Neural crest cell (in vitro differentiated cells): ENCODE results near the gene IGSF9B. TPM values are rescaled to one million over a fixed set of nuclear protein-coding genes. Genes with fewer than 3 reads are reported as not detected.
A peak's percentile ranks its signal among the peaks of the same experiment; 100 is the strongest.

Source experiments
- DNase-seq: peaks from one replicate; pipeline ENCODE4 v3.0.0; 2021; ENCODE audit warnings: low read depth, mixed read lengths, low spot score
- H3K27ac Mint-ChIP-seq: one replicate; pipeline ENCODE4 v1.8.0; 2021; ENCODE audit warnings: mild to moderate bottlenecking, mixed read lengths; ENCODE audit not compliant: unreplicated experiment
- H3K27me3 Mint-ChIP-seq: 2 replicates; pipeline ENCODE4 v1.8.0; 2021; ENCODE audit warnings: low read depth, mild to moderate bottlenecking, mixed read lengths
- H3K36me3 Mint-ChIP-seq: 2 replicates; pipeline ENCODE4 v1.8.0; 2021; ENCODE audit warnings: low read depth, mild to moderate bottlenecking, mixed read lengths
- H3K4me1 Mint-ChIP-seq: 2 replicates; pipeline ENCODE4 v1.8.0; 2021; ENCODE audit warnings: mixed read lengths
- H3K4me3 Mint-ChIP-seq: one replicate; pipeline ENCODE4 v1.8.0; 2021; ENCODE audit warnings: mild to moderate bottlenecking, mixed read lengths
- H3K9me3 Mint-ChIP-seq: 2 replicates; pipeline ENCODE4 v1.8.0; 2021; ENCODE audit warnings: mixed read lengths
- total RNA-seq: library from RNA; stranded (reverse); gene quantifications from 2 replicates; pipeline ENCODE4 v1.2.1, GENCODE V29; 2021
- TF ChIP-seq, protein P1 (sequence below): fragments of 200-600 bp; sonication (generic); conservative IDR thresholded peaks from 2 replicates; pipeline ENCODE4 v1.5.0; 2021; ENCODE audit warnings: antibody characterized with exemption, mild to moderate bottlenecking

Gene IGSF9B
- total RNA-seq, 1 donor from 2014 or later = 12.9 TPM

DNA sequence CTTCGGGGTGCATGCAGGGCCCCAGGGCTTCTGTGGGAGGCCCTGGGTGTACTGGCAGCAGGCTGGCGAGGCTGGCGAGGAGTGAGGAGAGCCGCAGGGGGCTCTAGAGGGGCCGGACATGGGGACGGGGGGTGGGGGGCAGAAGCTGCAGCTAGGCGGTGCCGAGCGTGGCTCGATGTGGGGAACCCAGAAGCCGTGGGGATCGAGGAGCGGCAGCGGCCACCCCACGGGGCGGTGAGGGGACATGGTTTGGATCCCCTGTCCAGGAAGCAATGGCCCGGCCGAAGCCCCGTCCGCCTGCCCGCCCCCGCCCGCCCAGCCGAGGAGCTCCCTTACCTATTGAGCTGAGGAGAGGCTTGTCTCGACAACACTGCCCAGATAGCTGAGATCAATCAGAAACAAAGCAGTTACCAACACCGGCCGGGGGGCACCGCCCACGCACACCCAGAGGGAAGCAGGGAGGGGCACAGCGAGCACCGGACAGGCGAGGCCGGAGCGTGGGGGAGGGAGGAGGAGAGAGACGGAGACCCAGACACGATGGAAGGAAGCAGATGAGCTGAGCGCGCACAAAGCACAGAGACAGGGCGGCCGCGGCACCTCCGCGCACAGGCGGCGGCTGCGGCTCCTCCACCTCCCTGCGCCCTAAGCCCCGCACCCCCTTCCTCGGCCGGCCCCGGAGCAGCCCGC lies 38.7 kb downstream of the IGSF9B start:
- Mint-ChIP-seq H3K36me3 (no peaks in the 10 kb centered on the region), H3K27ac (no peak overlapping the region), H3K4me3 (no peak overlapping the region), H3K27me3 (no peaks in the 10 kb centered on the region), H3K9me3 (no peaks in the 10 kb centered on the region), H3K4me1 (peaks cover 3% of the 10 kb centered on the region)
- TF ChIP-seq, protein P1, sequence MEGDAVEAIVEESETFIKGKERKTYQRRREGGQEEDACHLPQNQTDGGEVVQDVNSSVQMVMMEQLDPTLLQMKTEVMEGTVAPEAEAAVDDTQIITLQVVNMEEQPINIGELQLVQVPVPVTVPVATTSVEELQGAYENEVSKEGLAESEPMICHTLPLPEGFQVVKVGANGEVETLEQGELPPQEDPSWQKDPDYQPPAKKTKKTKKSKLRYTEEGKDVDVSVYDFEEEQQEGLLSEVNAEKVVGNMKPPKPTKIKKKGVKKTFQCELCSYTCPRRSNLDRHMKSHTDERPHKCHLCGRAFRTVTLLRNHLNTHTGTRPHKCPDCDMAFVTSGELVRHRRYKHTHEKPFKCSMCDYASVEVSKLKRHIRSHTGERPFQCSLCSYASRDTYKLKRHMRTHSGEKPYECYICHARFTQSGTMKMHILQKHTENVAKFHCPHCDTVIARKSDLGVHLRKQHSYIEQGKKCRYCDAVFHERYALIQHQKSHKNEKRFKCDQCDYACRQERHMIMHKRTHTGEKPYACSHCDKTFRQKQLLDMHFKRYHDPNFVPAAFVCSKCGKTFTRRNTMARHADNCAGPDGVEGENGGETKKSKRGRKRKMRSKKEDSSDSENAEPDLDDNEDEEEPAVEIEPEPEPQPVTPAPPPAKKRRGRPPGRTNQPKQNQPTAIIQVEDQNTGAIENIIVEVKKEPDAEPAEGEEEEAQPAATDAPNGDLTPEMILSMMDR = no peak
- no peak for DNase-seq

DNA sequence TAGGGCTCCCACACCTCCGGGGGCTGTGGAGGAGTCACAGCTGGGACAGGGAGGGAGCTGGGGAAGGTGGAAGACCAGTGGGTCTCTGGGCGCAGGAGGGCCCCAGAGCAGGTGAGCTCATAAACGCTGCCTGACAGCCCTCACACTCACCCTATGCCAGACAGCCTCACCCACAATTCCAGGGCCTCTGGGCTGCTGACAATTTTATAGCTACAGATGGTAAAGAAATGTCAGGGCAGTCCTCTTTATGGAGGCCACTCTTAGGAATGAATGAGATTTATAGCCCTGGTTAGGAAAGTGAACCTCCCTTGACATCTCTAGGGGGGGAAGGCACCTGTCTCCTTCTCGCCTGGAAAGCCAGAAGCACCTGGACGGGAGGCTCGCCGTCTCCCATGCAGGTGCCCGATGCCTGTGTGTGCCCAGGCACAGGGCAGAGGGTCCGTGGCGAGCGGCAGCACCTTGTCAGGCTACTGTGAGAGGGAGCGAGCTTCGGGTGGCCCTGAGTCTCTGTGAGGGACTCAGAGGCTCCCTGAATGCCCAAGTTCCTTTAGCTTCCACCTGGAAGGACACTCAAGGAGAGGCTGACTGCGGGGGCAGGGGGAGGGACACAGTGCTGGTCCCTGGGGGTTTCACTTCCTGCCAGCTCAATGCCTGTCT lies 39.9 kb downstream of the IGSF9B start:
- DNase-seq = no peak
- H3K4me3 Mint-ChIP-seq = no peak overlapping the region
- H3K36me3 Mint-ChIP-seq = no peaks in the 10 kb centered on the region
- peaks cover 3% of the 10 kb centered on the region for H3K4me1 Mint-ChIP-seq
- TF ChIP-seq, protein P1 = no peak
- no peak overlapping the region for H3K27ac Mint-ChIP-seq
- H3K27me3 Mint-ChIP-seq = no peaks in the 10 kb centered on the region
- H3K9me3 Mint-ChIP-seq = no peaks in the 10 kb centered on the region

DNA sequence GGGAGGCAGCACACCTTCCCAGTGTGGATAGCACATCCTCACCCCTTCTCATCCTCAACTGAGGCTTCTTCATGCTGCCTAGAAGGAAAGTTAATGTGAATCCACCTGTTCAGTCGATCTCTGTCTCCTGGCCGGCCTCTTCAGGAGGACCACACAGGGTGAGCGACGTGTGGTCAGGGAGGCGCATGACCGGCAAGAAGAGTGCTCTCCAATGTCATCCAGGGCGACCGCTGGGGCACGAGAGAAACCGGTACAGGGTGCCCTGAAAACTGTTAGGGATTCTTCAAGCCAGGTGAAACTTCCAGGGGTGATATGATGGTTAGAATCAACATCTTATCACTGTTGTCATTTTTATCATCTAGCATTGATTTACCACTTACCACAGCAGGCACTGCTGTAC lies 43.0 kb downstream of the IGSF9B start:
- TF ChIP-seq, protein P1 = no peak
- Mint-ChIP-seq H3K4me3 (no peak overlapping the region), H3K27ac (no peak overlapping the region), H3K27me3 (no peaks in the 10 kb centered on the region), H3K9me3 (no peaks in the 10 kb centered on the region), H3K36me3 (no peaks in the 10 kb centered on the region), H3K4me1 (peaks cover 3% of the 10 kb centered on the region)
- DNase-seq = no peak

DNA sequence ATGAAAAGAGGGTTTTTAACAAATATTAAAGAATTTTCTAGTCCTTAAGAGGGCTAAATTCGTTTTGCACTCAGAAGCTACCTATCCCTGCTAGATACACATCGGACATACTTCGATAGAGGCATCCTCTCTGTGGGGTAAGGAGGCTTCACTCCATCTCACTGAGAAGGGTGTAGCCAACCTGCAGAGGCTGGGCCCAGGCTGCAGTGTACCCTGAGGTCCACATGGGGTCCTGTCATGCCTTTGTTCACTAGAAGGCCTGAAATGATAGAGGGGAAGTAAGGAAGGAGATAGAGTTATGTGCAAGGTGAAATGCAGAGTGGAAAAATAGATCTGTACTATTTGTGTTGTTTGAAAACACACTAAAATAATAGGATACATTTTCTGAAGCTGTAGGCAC lies 45.6 kb downstream of the IGSF9B start:
- no peak overlapping the region for H3K4me3 Mint-ChIP-seq
- H3K27me3 Mint-ChIP-seq = no peaks in the 10 kb centered on the region
- no peak for DNase-seq
- H3K9me3 Mint-ChIP-seq = no peaks in the 10 kb centered on the region
- no peaks in the 10 kb centered on the region for H3K4me1 Mint-ChIP-seq
- no peaks in the 10 kb centered on the region for H3K36me3 Mint-ChIP-seq
- no peak overlapping the region for H3K27ac Mint-ChIP-seq
- TF ChIP-seq, protein P1 = peak; percentile 35

DNA sequence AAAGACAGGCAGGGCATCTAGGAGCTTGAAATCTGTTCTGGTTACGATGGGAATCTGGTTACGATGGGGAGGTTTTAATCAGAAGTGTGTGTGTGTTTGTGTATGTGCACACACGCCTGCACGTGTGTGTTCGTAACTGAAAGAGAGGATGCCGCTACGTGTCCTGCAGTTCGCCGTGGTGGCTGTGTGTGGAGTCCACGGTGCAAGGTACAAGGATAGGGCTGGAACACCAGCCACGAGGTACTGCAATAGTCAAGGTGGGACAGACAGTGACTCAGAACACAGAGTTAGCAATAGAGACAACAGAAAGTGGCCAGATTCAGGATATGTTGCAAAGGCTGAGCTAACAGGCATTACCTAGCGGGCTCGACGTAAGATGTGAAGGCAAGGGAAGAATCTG lies 46.7 kb downstream of the IGSF9B start:
- H3K36me3 Mint-ChIP-seq = no peaks in the 10 kb centered on the region

More for the DNA sequence above, 46.7 kb downstream of the IGSF9B start:
- Mint-ChIP-seq H3K4me3 (no peak overlapping the region), H3K27me3 (no peaks in the 10 kb centered on the region), H3K9me3 (no peaks in the 10 kb centered on the region), H3K4me1 (no peaks in the 10 kb centered on the region), H3K27ac (no peak overlapping the region)
- TF ChIP-seq, protein P1 = no peak
- DNase-seq = no peak
